Neutrophil (primary cell): ENCODE measurements around the gene PRKN.

Experiments used
- H3K27ac ChIP-seq: fragments of 200-600 bp; sonication (generic); 2 replicates; pipeline ENCODE4 v1.5.1; 2016; ENCODE audit warnings: mild to moderate bottlenecking, moderate library complexity
- H3K27me3 ChIP-seq: fragments of 200-600 bp; sonication (generic); 2 replicates; pipeline ENCODE4 v1.6.0; 2016; ENCODE audit warnings: mild to moderate bottlenecking
- H3K36me3 ChIP-seq: fragments of 200-600 bp; sonication (generic); 2 replicates; pipeline ENCODE4 v1.5.1; 2017
- H3K4me1 ChIP-seq, 2 experiments: fragments of 200-600 bp in 1 of 2; sonication (generic) in 1 of 2; 1 replicate in 1 of 2; 2 replicates in 1 of 2; pipeline versions ENCODE4 v1.5.1 to v1.6.1; 2013 to 2016; ENCODE audit warnings: low read depth in 1 of 2, low read length in 1 of 2, mild to moderate bottlenecking in 1 of 2, moderate library complexity in 1 of 2; ENCODE audit not compliant: control insufficient read depth in 1 of 2, insufficient read depth in 1 of 2
- H3K4me3 ChIP-seq, 2 experiments: fragments of 200-600 bp in 1 of 2; sonication (generic) in 1 of 2; 1 replicate in 1 of 2; 2 replicates in 1 of 2; pipeline ENCODE4 v1.5.1; 2013 to 2016; ENCODE audit warnings: low read depth in 1 of 2, low read length in 1 of 2, mild to moderate bottlenecking in 1 of 2, moderate library complexity in 1 of 2
- H3K9me3 ChIP-seq: fragments of 200-600 bp; sonication (generic); 2 replicates; pipeline ENCODE4 v1.5.1; 2016
- TF ChIP-seq, protein P1 (sequence below): fragments of 200-600 bp; sonication (generic); IDR thresholded peaks from 2 replicates; pipeline ENCODE4 v1.5.1; 2016; ENCODE audit warnings: antibody characterized with exemption

PRKN gene

DNA sequence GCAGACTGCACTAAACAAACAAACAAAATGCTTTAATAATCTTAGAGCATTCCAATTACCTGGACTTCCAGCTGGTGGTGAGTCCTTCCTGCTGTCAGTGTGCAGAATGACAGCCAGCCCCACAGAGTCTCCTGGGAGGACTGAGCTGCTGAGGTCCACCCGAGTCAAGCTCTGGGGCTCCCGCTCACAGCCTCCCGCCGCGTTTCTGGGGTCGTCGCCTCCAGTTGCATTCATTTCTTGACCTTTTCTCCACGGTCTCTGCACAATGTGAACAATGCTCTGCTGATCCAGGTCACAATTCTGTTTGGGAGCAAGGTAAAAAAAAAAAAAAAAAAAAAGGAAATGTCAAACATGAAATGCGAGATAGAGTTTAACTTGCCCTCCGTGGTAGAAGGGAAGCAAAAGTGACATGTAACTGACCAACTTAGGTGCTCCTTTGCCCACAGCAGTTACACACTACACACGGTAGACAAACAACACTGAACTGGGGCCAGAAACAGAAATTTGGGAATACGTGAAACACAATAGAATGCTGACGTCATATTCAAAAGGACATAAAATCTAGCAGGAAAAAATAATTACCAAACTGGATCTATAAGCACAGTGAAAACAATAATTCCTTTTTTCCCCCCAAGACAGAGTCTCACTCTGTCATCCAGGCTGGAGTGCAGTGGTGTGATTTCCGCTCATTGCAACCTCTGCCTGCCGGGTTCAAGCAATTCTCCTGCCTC, 464.9 kb downstream of the PRKN start:
- TF ChIP-seq, protein P1, sequence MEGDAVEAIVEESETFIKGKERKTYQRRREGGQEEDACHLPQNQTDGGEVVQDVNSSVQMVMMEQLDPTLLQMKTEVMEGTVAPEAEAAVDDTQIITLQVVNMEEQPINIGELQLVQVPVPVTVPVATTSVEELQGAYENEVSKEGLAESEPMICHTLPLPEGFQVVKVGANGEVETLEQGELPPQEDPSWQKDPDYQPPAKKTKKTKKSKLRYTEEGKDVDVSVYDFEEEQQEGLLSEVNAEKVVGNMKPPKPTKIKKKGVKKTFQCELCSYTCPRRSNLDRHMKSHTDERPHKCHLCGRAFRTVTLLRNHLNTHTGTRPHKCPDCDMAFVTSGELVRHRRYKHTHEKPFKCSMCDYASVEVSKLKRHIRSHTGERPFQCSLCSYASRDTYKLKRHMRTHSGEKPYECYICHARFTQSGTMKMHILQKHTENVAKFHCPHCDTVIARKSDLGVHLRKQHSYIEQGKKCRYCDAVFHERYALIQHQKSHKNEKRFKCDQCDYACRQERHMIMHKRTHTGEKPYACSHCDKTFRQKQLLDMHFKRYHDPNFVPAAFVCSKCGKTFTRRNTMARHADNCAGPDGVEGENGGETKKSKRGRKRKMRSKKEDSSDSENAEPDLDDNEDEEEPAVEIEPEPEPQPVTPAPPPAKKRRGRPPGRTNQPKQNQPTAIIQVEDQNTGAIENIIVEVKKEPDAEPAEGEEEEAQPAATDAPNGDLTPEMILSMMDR, result no peak
- Histone ChIP-seq H3K27ac (no peak overlapping the region), H3K4me1 (no peaks in the 10 kb centered on the region), H3K36me3 (no peaks in the 10 kb centered on the region), H3K9me3 (no peaks in the 10 kb centered on the region), H3K27me3 (no peaks in the 10 kb centered on the region), H3K4me3 (no peak overlapping the region)

DNA sequence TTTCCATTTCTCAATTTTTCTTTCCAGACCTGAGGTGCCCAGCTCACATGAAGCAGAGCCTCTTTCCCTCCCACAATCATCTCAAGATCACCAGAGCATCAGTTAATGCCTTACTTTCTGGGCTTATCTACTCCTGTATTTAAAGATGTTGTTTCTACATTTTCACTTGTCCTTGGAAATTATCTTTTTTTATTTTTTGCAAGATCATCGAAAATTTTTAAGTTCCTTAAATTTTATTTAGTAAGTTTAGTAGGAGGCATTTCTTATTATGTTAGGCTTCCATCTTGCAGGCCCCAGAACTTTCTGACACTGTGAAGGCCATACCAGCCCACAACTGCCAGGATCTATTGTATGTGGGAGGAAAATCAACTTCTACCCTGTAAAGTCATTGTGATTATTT, 466.0 kb downstream of the PRKN start:
- no peak overlapping the region for H3K4me3 ChIP-seq
- no peaks in the 10 kb centered on the region for H3K27me3 ChIP-seq
- no peaks in the 10 kb centered on the region for H3K9me3 ChIP-seq
- TF ChIP-seq, protein P1, result no peak
- no peaks in the 10 kb centered on the region for H3K36me3 ChIP-seq
- H3K27ac ChIP-seq, result no peak overlapping the region
- no peaks in the 10 kb centered on the region for H3K4me1 ChIP-seq

DNA sequence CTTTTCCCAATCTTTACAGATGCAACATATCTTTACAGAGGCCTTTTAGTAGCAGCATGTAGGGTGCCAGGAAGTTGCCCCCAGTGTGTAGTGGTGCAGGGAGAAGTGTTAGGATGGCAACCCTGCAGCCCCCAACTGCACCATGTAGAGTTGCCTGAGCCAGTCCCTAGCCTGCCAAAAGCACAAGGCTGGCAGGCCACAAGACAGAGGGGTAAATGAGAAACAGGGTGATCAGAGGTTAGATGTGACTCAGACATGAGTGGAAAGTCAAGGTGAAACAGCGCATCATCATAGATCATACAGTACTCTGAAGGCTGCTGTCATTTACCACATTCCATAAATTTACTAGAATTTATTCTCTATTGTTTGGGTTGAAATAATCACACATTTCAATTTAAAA, 467.5 kb downstream of the PRKN start:
- no peaks in the 10 kb centered on the region for H3K27me3 ChIP-seq
- H3K9me3 ChIP-seq, result no peaks in the 10 kb centered on the region
- no peaks in the 10 kb centered on the region for H3K4me1 ChIP-seq
- no peaks in the 10 kb centered on the region for H3K36me3 ChIP-seq
- TF ChIP-seq, protein P1, result no peak
- no peak overlapping the region for H3K4me3 ChIP-seq
- H3K27ac ChIP-seq, result no peak overlapping the region

DNA sequence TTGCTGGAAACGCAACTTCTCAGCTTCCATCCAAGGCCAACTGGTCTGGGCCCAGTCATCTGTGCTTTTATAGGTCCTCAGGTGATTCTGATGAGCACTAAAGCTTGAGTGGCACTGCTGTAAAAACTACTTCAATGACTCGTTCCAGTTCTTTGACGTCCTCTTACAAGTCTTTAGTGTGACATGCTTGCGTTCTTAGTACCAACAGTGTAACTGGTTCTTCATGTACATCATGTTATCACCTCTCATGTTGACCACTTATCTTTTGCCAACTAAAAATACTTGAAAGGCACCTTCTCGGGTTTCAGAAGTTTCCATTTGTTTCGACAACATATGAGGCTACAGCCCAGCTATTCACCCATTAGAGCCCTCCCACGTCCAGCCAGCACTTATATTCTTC, 468.9 kb downstream of the PRKN start:
- Histone ChIP-seq H3K4me3 (no peak overlapping the region), H3K27ac (no peak overlapping the region), H3K27me3 (no peaks in the 10 kb centered on the region), H3K4me1 (no peaks in the 10 kb centered on the region), H3K36me3 (no peaks in the 10 kb centered on the region), H3K9me3 (no peaks in the 10 kb centered on the region)
- TF ChIP-seq, protein P1, result no peak

DNA sequence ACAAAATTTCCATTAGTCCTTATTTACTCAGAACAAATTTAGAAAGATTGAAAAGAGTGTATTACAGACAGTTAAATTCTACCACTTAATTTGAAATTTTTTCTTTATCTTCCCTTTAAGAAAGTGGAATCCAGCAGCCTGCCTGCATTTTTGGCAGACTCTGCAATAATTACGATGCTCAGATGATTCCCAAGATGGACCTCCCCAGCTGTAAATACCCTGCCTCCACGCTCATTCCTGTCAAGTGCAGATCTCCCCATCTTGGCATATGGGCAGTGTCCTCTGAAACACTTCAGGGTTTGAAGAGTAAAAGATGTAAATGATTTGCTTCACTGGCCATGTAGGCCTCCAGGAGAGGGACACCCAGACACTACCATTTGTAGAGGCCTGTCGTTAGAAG, 471.2 kb downstream of the PRKN start:
- Histone ChIP-seq H3K4me3 (no peak overlapping the region), H3K9me3 (no peaks in the 10 kb centered on the region), H3K27me3 (no peaks in the 10 kb centered on the region), H3K27ac (no peak overlapping the region), H3K4me1 (no peaks in the 10 kb centered on the region), H3K36me3 (no peaks in the 10 kb centered on the region)
- TF ChIP-seq, protein P1, result no peak
